ENCODE results near the gene SDCCAG8. TPM values are rescaled to one million over a fixed set of nuclear protein-coding genes. Genes with fewer than 3 reads are reported as not detected.

The SDCCAG8 gene
- total RNA-seq, 1 experiment from 2014 or later, result 10.0 TPM

- Histone ChIP-seq H3K4me2 (ENCODE audit: insufficient read depth, insufficient read length, low read length) (no peak overlapping the region), H2BK15ac (ENCODE audit: low read depth, low read length) (no peak overlapping the region), H2BK5ac (ENCODE audit: insufficient read length, low read length) (no peak overlapping the region), H2AK5ac (ENCODE audit: insufficient read length, low read length) (peak overlapping the region; percentile 5), H3K27me3 (ENCODE audit: insufficient read depth, low read length) (no peaks in the 10 kb centered on the region), H4K8ac (replicated peaks; ENCODE audit: insufficient read length, low read depth, low read length) (no peak overlapping the region), H3K23ac (ENCODE audit: insufficient read length, low read depth, low read length) (no peak overlapping the region), H3K18ac (ENCODE audit: insufficient read length, low read depth, low read length) (no peak overlapping the region), H3K79me2 (ENCODE audit: insufficient read depth, low read length) (no peaks in the 10 kb centered on the region), H3K56ac (ENCODE audit: insufficient read length, low read depth, low read length) (no peak overlapping the region), H2AFZ (ENCODE audit: low read length) (no peak overlapping the region), H3K4ac (ENCODE audit: low read depth, low read length) (no peak overlapping the region), H3K9ac (ENCODE audit: extremely low read depth, insufficient read length, low read length) (no peak overlapping the region), H3K4me1 (ENCODE audit: insufficient read depth, low read length) (peaks cover 10% of the 10 kb centered on the region; the same call in 1 of the 2 replicates), H2BK12ac (ENCODE audit: insufficient read length, low read depth, low read length) (no peak overlapping the region), H3K9me3 (ENCODE audit: control insufficient read depth, low read depth, low read length) (no peaks in the 10 kb centered on the region), H4K5ac (ENCODE audit: insufficient read length, low read depth, low read length) (no peak overlapping the region), H4K20me1 (ENCODE audit: control insufficient read depth, insufficient read depth, insufficient read length) (no peaks in the 10 kb centered on the region), H2BK20ac (ENCODE audit: low read depth, low read length, poor library complexity, severe bottlenecking) (no peak overlapping the region), H2BK120ac (ENCODE audit: low read depth, low read length, poor library complexity, severe bottlenecking) (no peak overlapping the region), H4K91ac (ENCODE audit: insufficient read length, low read depth, low read length) (peak overlapping the region; percentile 37), H3K23me2 (ENCODE audit: insufficient read length, low read depth, low read length, poor library complexity, severe bottlenecking) (no peaks in the 10 kb centered on the region), H3K79me1 (ENCODE audit: insufficient read depth, low read depth, low read length, poor library complexity, severe bottlenecking) (no peaks in the 10 kb centered on the region), H3K14ac (ENCODE audit: insufficient read depth, low read length) (no peak overlapping the region), H3K27ac (ENCODE audit: insufficient read length, low read depth, low read length) (peak overlapping the region; percentile 89), H3T11ph (ENCODE audit: low read length) (no peak overlapping the region)
- Mint-ChIP-seq H3K4me1 (peaks cover 55 to 62% of the 10 kb centered on the region in 2 experiments), H3K36me3 (ENCODE audit: insufficient read depth in 1 of 3, low read depth in 3 of 3) (peaks cover 2 to 4% (median 4%) of the 10 kb centered on the region in 3 experiments; a peak in 5 of 7 replicates), H3K27me3 (ENCODE audit: low read depth) (no peaks in the 10 kb centered on the region), H3K4me3 (peak overlapping the region in 1 of 2 experiments; percentile 60; a peak in 2 of 5 replicates), H3K27ac (peak overlapping the region; percentile 81 to 99 (median 97); a peak in 6 of 7 replicates), H3K9me3 (peaks cover 1 to 2% of the 10 kb centered on the region in 2 experiments; a peak in 2 of 5 replicates)
- DNase-seq, result no peak
- no peak for TF ChIP-seq CTCF (conservative IDR thresholded peaks at IDR 0.05)
- no CpG with 5 or more reads among the region's 21 CpGs for WGBS (ENCODE audit: extremely low coverage, insufficient read length, low lambda C conversion rate)
Observed at GRCh38 chr1:243489681-243490546, 234.1 kb downstream of the SDCCAG8 start.
